Gastroesophageal sphincter (tissue), 3 donors: ENCODE measurements around the gene LBP.
"Not testable (repeated sequence)": the region's sequence is repeated elsewhere in the genome, so short reads cannot be mapped to it uniquely, and the experiment has no call there.

ENCODE experiments used
- EP300 ChIP-seq: sonication (generic); formaldehyde crosslinking; IDR thresholded peaks from one replicate; pipeline ENCODE4 v1.6.1; 2017; ENCODE audit warnings: antibody characterized with exemption, mild to moderate bottlenecking
- POLR2A ChIP-seq, 2 donors: fragments of 450-650 bp; IDR thresholded peaks; one replicate each; pipeline ENCODE4 v1.6.1; 2017; ENCODE audit warnings: antibody characterized with exemption in 2 of 2, mild to moderate bottlenecking in 2 of 2, moderate library complexity in 1 of 2
- POLR2AphosphoS5 ChIP-seq: sonication (generic); formaldehyde crosslinking; IDR thresholded peaks from one replicate; pipeline ENCODE4 v1.6.1; 2017; ENCODE audit warnings: antibody characterized with exemption
- TF ChIP-seq, protein P1 (sequence below), 4 experiments: fragments of 200-600 bp in 2 of 4; fragments of 450-650 bp in 2 of 4; sonication (generic) in 1 of 4; IDR thresholded peaks; one replicate each; pipeline ENCODE4 v1.5.1; 2017 to 2019; ENCODE audit warnings: antibody characterized with exemption in 4 of 4, mild to moderate bottlenecking in 2 of 4, moderate library complexity in 2 of 4

DNA sequence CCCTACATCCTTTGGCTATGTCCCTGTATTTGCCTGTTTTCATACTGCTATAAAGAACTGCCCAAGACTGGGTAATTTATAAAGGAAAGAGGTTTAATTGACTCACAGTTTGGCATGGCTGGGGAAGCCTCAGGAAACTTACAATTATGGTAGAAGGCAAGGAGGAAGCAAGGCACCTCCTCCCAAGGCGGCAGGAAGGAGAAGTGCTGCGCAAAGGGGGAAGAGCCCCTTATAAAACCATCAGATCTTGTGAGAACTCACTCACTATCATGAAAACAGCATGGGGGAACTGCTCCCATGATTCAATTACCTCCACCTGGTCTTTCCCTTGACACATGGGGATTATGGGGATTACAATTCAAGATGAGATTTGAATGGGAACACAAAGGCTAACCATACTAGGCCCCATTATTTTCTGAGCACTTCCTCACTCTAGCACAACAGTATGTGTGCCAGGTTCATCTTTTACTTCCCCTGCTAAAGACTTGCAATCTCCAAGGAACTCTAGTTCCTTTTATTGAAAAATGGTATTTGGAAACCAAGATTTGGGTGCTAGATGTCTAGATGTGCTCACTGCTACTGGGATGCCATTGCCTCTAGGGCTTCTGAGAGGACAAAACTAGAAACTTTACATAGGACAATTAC is 49.6 kb downstream of the LBP start:
- not testable (repeated sequence) for TF ChIP-seq POLR2AphosphoS5; POLR2A (IDR thresholded peaks at IDR 0.05); EP300
- TF ChIP-seq, protein P1, sequence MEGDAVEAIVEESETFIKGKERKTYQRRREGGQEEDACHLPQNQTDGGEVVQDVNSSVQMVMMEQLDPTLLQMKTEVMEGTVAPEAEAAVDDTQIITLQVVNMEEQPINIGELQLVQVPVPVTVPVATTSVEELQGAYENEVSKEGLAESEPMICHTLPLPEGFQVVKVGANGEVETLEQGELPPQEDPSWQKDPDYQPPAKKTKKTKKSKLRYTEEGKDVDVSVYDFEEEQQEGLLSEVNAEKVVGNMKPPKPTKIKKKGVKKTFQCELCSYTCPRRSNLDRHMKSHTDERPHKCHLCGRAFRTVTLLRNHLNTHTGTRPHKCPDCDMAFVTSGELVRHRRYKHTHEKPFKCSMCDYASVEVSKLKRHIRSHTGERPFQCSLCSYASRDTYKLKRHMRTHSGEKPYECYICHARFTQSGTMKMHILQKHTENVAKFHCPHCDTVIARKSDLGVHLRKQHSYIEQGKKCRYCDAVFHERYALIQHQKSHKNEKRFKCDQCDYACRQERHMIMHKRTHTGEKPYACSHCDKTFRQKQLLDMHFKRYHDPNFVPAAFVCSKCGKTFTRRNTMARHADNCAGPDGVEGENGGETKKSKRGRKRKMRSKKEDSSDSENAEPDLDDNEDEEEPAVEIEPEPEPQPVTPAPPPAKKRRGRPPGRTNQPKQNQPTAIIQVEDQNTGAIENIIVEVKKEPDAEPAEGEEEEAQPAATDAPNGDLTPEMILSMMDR (IDR thresholded peaks at IDR 0.05): not testable (repeated sequence)
